GM19035 (cell line): ENCODE data around the gene MOB1A.

Experiments used
- ATAC-seq: cut with Tn5 transposase; IDR thresholded peaks from one replicate; pipeline ENCODE4 v1.9.1; 2021; ENCODE audit not compliant: unreplicated experiment

The MOB1A gene

GRCh38 chr2:74109551-74109950 lies 69.1 kb downstream of the MOB1A start:
- ATAC-seq: no peak

GRCh38 chr2:74107071-74107470 lies 71.6 kb downstream of the MOB1A start:
- no peak for ATAC-seq

- ATAC-seq: no peak
These were observed 73.3 kb downstream of the MOB1A start for GRCh38 chr2:74105413-74105812.

- no peak for ATAC-seq
These were observed 73.8 kb downstream of the MOB1A start for GRCh38 chr2:74104839-74105238.

GRCh38 chr2:74103763-74104162 lies 74.9 kb downstream of the MOB1A start:
- no peak for ATAC-seq
